K562 (cell line): ENCODE measurements around the gene PROKR1. TPM values are rescaled to one million over a fixed set of nuclear protein-coding genes. Genes with fewer than 3 reads are reported as not detected.

Source experiments
- ATAC-seq: fragments of 200-7000 bp; cut with Tn5 transposase; 3 replicates; pipeline ENCODE4 v1.9.1; 2020; ENCODE audit warnings: moderate library complexity
- BruUV-seq: library from RNA; stranded (reverse); fragments of 400-500 nt; replicated peaks from 2 replicates; lab custom pipeline; 2021; lab: Mats Ljungman, UMichigan
- CTCF ChIA-PET: fragments of 300-600 bp; formaldehyde crosslinking; extraction: SDS; loops from one replicate; lab custom pipeline; 2021; ENCODE audit warnings: low intra/inter-chr PET ratio; lab: Yijun Ruan, JAX
- POLR2A ChIA-PET: fragments of 300-600, 350-650 bp; sonication (Branson Sonifier 250); formaldehyde crosslinking; extraction: SDS; loops from one replicate; lab custom pipeline; 2021; ENCODE audit warnings: antibody characterized with exemption, inconsistent platforms; lab: Yijun Ruan, JAX
- DNase-seq, 4 experiments: peaks; one replicate each; pipeline versions ENCODE4 v3.0.0 to v3.0.0-alpha.2; 2011 to 2018; ENCODE audit warnings: low spot score in 3 of 4, mixed read lengths in 3 of 4; ENCODE audit errors: extremely low read depth in 1 of 4
- FAIRE-seq: peaks from 2 replicates; lab custom pipeline; 2011; peaks lifted over from hg19 to GRCh38; lab: Jason Lieb, UNC
- H2AFZ ChIP-seq: 2 replicates; pipeline ENCODE4 v1.6.0; 2011; ENCODE audit warnings: low read depth, low read length, control low read depth, inconsistent platforms
- H3K27ac ChIP-seq: fragments of 200-600 bp; 3 replicates; pipeline ENCODE4 v1.8.0; 2011; ENCODE audit warnings: low read depth, mild to moderate bottlenecking, control low read depth, inconsistent platforms, low read length, moderate library complexity, mixed read lengths; ENCODE audit errors: extremely low read depth
- H3K27me3 ChIP-seq, 2 experiments: fragments of 300-600 bp in 1 of 2; 2 replicates in 1 of 2; 3 replicates in 1 of 2; pipeline versions ENCODE4 v1.6.0 to v1.8.0; 2011; ENCODE audit warnings: inconsistent platforms in 2 of 2, low read length in 2 of 2, mild to moderate bottlenecking in 1 of 2, mixed read lengths in 1 of 2, moderate library complexity in 1 of 2; ENCODE audit not compliant: control insufficient read depth in 2 of 2, insufficient read depth in 2 of 2
- H3K36me3 ChIP-seq: fragments of 300-600 bp; 3 replicates; pipeline ENCODE4 v1.8.0; 2011; ENCODE audit warnings: mild to moderate bottlenecking, low read length, inconsistent platforms; ENCODE audit not compliant: control insufficient read depth, insufficient read depth
- H3K4me1 ChIP-seq, 2 experiments: fragments of 200-600 bp in 1 of 2; replicated peaks in 1 of 2; 2 replicates in 1 of 2; 3 replicates in 1 of 2; pipeline versions ENCODE4 v1.5.1 to v1.8.0; 2011; ENCODE audit warnings: inconsistent platforms in 2 of 2, low read length in 2 of 2, mild to moderate bottlenecking in 1 of 2, mixed read lengths in 1 of 2, moderate library complexity in 1 of 2; ENCODE audit not compliant: control insufficient read depth in 2 of 2, insufficient read depth in 2 of 2
- H3K4me2 ChIP-seq: 2 replicates; pipeline ENCODE4 v1.6.1; 2011; ENCODE audit warnings: low read length, control low read depth, inconsistent platforms, mixed read lengths; ENCODE audit not compliant: insufficient read depth
- H3K4me3 ChIP-seq: fragments of 200-600 bp; sonication (generic), shearing (Covaris generic); 2 replicates; pipeline ENCODE4 v1.5.1; 2016; ENCODE audit warnings: control low read depth, inconsistent platforms
- H3K79me2 ChIP-seq: fragments of 200-600 bp; 3 replicates; pipeline ENCODE4 v1.8.0; 2011; ENCODE audit warnings: low read length, inconsistent platforms; ENCODE audit not compliant: control insufficient read depth, insufficient read depth
- H3K9ac ChIP-seq, 2 experiments: 2 replicates each; pipeline versions ENCODE4 v1.6.0 to v1.6.1; 2011; ENCODE audit warnings: low read depth in 2 of 2, low read length in 2 of 2, control low read depth in 1 of 2, inconsistent platforms in 1 of 2, mild to moderate bottlenecking in 1 of 2, mixed read lengths in 1 of 2; ENCODE audit not compliant: insufficient read depth in 1 of 2
- H3K9me1 ChIP-seq: one replicate; pipeline ENCODE4 v1.6.0; 2011; ENCODE audit warnings: inconsistent platforms, mild to moderate bottlenecking, low read length, moderate library complexity; ENCODE audit not compliant: control insufficient read depth, insufficient read depth
- H3K9me3 ChIP-seq: replicated peaks from 2 replicates; pipeline ENCODE4 v1.5.1; 2011; ENCODE audit warnings: low read depth, low read length, inconsistent platforms; ENCODE audit not compliant: control insufficient read depth, insufficient read depth
- H4K20me1 ChIP-seq: replicated peaks from 2 replicates; pipeline ENCODE4 v1.6.1; 2011; ENCODE audit warnings: low read length, inconsistent platforms, mixed read lengths; ENCODE audit not compliant: control insufficient read depth, insufficient read depth
- CC2D1A ChIP-seq: fragments of 450-650 bp; IDR thresholded peaks from 2 replicates; pipeline ENCODE4 v1.6.1; 2017; ENCODE audit warnings: mild to moderate bottlenecking
- FOSL1 ChIP-seq: fragments of 200-800 bp; sonication (Bioruptor generic); conservative IDR thresholded peaks from 2 replicates; pipeline ENCODE4 v1.6.1; 2016; ENCODE audit warnings: missing genetic modification characterization, missing compliant biosample characterization
- HNRNPLL ChIP-seq: fragments of 200-400 bp; formaldehyde crosslinking; IDR thresholded peaks from 2 replicates; pipeline ENCODE4 v1.6.1; 2017; ENCODE audit warnings: low read length, low read depth, mild to moderate bottlenecking; ENCODE audit not compliant: poor library complexity, severe bottlenecking
- KAT2B ChIP-seq: IDR thresholded peaks from one replicate; pipeline ENCODE4 v1.6.1; 2012; ENCODE audit warnings: low read depth, mild to moderate bottlenecking, control low read depth, inconsistent platforms, low read length, moderate library complexity
- KDM4B ChIP-seq, 2 experiments: fragments of 450-650 bp in 1 of 2; sonication (generic) in 1 of 2; IDR thresholded peaks; 2 replicates each; pipeline ENCODE4 v1.6.1; 2016 to 2017; ENCODE audit warnings: borderline replicate concordance in 2 of 2, antibody characterized with exemption in 1 of 2, low read depth in 1 of 2, mild to moderate bottlenecking in 1 of 2
- KDM5B ChIP-seq: fragments of 200-600 bp; sonication (generic); IDR thresholded peaks from 2 replicates; pipeline ENCODE4 v1.6.1; 2012; ENCODE audit warnings: low read depth, mild to moderate bottlenecking, moderate library complexity, low read length, control low read depth, inconsistent platforms; ENCODE audit not compliant: insufficient replicate concordance
- NEUROD1 ChIP-seq: fragments of 150-350 bp; IDR thresholded peaks from 2 replicates; pipeline ENCODE4 v1.6.1; 2014; ENCODE audit warnings: borderline replicate concordance, low read length, low read depth; ENCODE audit not compliant: partially characterized antibody
- RBM14 ChIP-seq: fragments of 200-400 bp; formaldehyde crosslinking; IDR thresholded peaks from 2 replicates; pipeline ENCODE4 v1.6.1; 2018; ENCODE audit warnings: low read depth, mild to moderate bottlenecking, low read length, moderate library complexity, borderline replicate concordance; ENCODE audit not compliant: insufficient read depth
- RBM39 ChIP-seq: fragments of 200-400 bp; formaldehyde crosslinking; optimal IDR thresholded peaks from 2 replicates; pipeline ENCODE3; 2018; ENCODE audit warnings: low read depth, low read length
- SMAD3 ChIP-seq: fragments of 450-650 bp; formaldehyde crosslinking; conservative IDR thresholded peaks from 2 replicates; pipeline ENCODE4 v1.4.0; 2020; ENCODE audit warnings: mild to moderate bottlenecking
- ZFP1 ChIP-seq: fragments of 450-650 bp; formaldehyde crosslinking; IDR thresholded peaks from 2 replicates; pipeline ENCODE4 v1.4.0; 2020; ENCODE audit warnings: mild to moderate bottlenecking, mixed read lengths
- ZNF121 ChIP-seq: sonication (generic); formaldehyde crosslinking; conservative IDR thresholded peaks from 2 replicates; pipeline ENCODE4 v1.8.0; 2022; ENCODE audit warnings: missing genetic modification reagents
- ZNF224 ChIP-seq: sonication (generic); formaldehyde crosslinking; IDR thresholded peaks from 2 replicates; pipeline ENCODE4 v1.8.0; 2022; ENCODE audit warnings: mild to moderate bottlenecking, missing genetic modification reagents
- WGBS: fragments of 100-300 bp; shearing (Covaris generic); methylation state at CpG from one replicate; pipeline ENCODE4 v1.1.6; 2016; ENCODE audit warnings: low coverage, mixed read lengths; ENCODE audit not compliant: insufficient coverage; ENCODE audit errors: missing lambda C conversion rate; 5-methylcytosine and 5-hydroxymethylcytosine counted together
- in situ Hi-C: fragments of 300-500 bp; cut with MboI; formaldehyde crosslinking; loops from 4 replicates; pipeline ENCODE4 v1.15.0; 2018; ENCODE audit warnings: inconsistent platforms, mixed read lengths
- intact Hi-C: fragments of 100-400 bp; cut with micrococcal nuclease; formaldehyde crosslinking; loops from 2 replicates; pipeline ENCODE4 v1.14.2; 2022
- polyA plus RNA-seq, 8 experiments: library from polyadenylated mRNA; depleted of rRNA in 4 of 8; stranded (reverse) in 5 of 8; unstranded in 3 of 8; fragments of >200 nt; fragmentation: Nextera tagmentation in 2 of 8; fragmentation: Illumina TruSeq in 1 of 8; extraction: Ambion mirVana in 2 of 8; extraction: Trizol in 1 of 8; gene quantifications; 2 replicates each; pipeline versions ENCODE4 v1.2.1 to v1.2.3, GENCODE V29; 2011 to 2014; ENCODE audit warnings: inconsistent platforms in 1 of 8, missing spikeins in 1 of 8
- total RNA-seq, 7 experiments: library from RNA; depleted of rRNA in 6 of 7; stranded (reverse); fragments of >200 nt in 6 of 7; fragmentation: Illumina TruSeq in 2 of 7; extraction: Trizol in 2 of 7; gene quantifications; 2 replicates each; pipeline versions ENCODE4 v1.2.1 to v1.2.3, GENCODE V29; 2011 to 2021; ENCODE audit warnings: low replicate concordance in 1 of 7
- TF ChIP-seq, protein P1 (sequence below), 2 experiments: fragments of 450-650 bp; IDR thresholded peaks; 2 replicates each; pipeline ENCODE4 v1.6.1; 2016
- TF ChIP-seq, protein P2 (sequence below): fragments of 450-650 bp; IDR thresholded peaks from 2 replicates; pipeline ENCODE4 v1.6.1; 2018; ENCODE audit not compliant: partially characterized antibody
- TF ChIP-seq, protein P3 (sequence below): fragments of 450-650 bp; formaldehyde crosslinking; conservative IDR thresholded peaks from 2 replicates; pipeline ENCODE4 v1.4.0; 2022; ENCODE audit warnings: mild to moderate bottlenecking, missing genetic modification characterization

The PROKR1 gene
- total and polyA plus RNA-seq, 9 of the 15 experiments (the other 6 are each of a cell fraction or from before 2014, with no cell fraction given): 0.01 to 0.18 (median 0.09) TPM; not detected in 1

DNA sequence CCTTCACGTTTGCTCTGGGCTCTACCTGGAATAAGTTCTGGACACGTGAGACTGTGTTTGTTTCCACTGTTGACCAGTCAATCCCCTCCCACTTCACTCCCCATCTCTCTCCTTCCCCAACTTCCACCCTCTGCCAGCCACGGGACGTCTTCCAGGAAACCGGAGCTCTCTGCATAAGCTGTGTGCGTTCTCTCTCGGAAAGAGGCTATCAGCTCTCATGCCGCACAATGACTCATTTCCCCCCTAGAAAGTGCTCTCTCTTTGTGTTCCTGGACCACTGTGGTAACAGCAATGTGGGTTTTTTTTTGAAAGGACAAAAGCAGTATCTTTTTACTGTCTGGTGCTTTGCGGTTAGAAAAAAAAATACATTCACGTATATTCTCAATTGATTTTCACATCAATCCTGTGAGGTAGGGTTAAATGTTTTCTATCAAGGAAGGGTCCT is 10.2 kb downstream of the PROKR1 start:
- Histone ChIP-seq H3K9ac (peak overlapping the region; percentile 24 to 26; a peak in 2 of 4 replicates), H3K79me2 (no peaks in the 10 kb centered on the region), H3K4me3 (no peak overlapping the region), H3K27ac (peak overlapping the region; percentile 61), H2AFZ (peak overlapping the region; percentile 84), H3K4me2 (peak overlapping the region; percentile 72), H3K27me3 (no peaks in the 10 kb centered on the region), H3K9me3 (no peaks in the 10 kb centered on the region), H4K20me1 (no peaks in the 10 kb centered on the region), H3K9me1 (no peaks in the 10 kb centered on the region), H3K4me1 (peaks cover 18 to 40% of the 10 kb centered on the region in 2 experiments), H3K36me3 (no peaks in the 10 kb centered on the region; the same call in 2 of the 3 replicates)
- BruUV-seq: no TSS peak
- in situ Hi-C loops: no loop called here
- ChIA-PET POLR2A (interaction anchor here (0.5 to 3.6 kb wide), 5 partner anchors 9 to 1316 kb away, joined by 3 to 14 read pairs (median 4); partner anchors contain the start of gene PROKR1), CTCF (no interaction called here)
- FAIRE-seq (peak; percentile 86), ATAC-seq (peak; percentile 56), DNase-seq (peak; percentile 41 to 87 (median 56))
- intact Hi-C loops: no loop called here
- 0% methylated on average over 10 of the region's 10 CpGs for WGBS
- TF ChIP-seq, protein P1, sequence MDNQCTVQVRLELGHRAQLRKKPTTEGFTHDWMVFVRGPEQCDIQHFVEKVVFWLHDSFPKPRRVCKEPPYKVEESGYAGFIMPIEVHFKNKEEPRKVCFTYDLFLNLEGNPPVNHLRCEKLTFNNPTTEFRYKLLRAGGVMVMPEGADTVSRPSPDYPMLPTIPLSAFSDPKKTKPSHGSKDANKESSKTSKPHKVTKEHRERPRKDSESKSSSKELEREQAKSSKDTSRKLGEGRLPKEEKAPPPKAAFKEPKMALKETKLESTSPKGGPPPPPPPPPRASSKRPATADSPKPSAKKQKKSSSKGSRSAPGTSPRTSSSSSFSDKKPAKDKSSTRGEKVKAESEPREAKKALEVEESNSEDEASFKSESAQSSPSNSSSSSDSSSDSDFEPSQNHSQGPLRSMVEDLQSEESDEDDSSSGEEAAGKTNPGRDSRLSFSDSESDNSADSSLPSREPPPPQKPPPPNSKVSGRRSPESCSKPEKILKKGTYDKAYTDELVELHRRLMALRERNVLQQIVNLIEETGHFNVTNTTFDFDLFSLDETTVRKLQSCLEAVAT (IDR thresholded peaks at IDR 0.05): no peak
- TF ChIP-seq ZNF121 (no peak), RBM39 (no peak), NEUROD1 (no peak), CC2D1A (peak; percentile 57; the same call in 1 of the 2 replicates), ZNF224 (CRISPR knock-in tag) (no peak), KDM4B (IDR thresholded peaks at IDR 0.05; ENCODE audit: borderline replicate concordance in 2 of 2, low read depth in 1 of 2) (no peak), HNRNPLL (no peak), FOSL1 (tag) (peak; percentile 91), KAT2B (no peak), ZFP1 (CRISPR knock-in tag) (no peak), RBM14 (no peak), SMAD3 (CRISPR knock-in tag) (no peak), KDM5B (no peak)
- TF ChIP-seq, protein P2, sequence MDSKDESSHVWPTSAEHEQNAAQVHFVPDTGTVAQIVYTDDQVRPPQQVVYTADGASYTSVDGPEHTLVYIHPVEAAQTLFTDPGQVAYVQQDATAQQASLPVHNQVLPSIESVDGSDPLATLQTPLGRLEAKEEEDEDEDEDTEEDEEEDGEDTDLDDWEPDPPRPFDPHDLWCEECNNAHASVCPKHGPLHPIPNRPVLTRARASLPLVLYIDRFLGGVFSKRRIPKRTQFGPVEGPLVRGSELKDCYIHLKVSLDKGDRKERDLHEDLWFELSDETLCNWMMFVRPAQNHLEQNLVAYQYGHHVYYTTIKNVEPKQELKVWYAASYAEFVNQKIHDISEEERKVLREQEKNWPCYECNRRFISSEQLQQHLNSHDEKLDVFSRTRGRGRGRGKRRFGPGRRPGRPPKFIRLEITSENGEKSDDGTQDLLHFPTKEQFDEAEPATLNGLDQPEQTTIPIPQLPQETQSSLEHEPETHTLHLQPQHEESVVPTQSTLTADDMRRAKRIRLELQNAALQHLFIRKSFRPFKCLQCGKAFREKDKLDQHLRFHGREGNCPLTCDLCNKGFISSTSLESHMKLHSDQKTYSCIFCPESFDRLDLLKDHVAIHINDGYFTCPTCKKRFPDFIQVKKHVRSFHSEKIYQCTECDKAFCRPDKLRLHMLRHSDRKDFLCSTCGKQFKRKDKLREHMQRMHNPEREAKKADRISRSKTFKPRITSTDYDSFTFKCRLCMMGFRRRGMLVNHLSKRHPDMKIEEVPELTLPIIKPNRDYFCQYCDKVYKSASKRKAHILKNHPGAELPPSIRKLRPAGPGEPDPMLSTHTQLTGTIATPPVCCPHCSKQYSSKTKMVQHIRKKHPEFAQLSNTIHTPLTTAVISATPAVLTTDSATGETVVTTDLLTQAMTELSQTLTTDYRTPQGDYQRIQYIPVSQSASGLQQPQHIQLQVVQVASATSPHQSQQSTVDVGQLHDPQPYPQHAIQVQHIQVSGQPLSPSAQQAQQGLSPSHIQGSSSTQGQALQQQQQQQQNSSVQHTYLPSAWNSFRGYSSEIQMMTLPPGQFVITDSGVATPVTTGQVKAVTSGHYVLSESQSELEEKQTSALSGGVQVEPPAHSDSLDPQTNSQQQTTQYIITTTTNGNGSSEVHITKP: no peak
- TF ChIP-seq, protein P3, sequence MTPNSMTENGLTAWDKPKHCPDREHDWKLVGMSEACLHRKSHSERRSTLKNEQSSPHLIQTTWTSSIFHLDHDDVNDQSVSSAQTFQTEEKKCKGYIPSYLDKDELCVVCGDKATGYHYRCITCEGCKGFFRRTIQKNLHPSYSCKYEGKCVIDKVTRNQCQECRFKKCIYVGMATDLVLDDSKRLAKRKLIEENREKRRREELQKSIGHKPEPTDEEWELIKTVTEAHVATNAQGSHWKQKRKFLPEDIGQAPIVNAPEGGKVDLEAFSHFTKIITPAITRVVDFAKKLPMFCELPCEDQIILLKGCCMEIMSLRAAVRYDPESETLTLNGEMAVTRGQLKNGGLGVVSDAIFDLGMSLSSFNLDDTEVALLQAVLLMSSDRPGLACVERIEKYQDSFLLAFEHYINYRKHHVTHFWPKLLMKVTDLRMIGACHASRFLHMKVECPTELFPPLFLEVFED: no peak
